ENCODE measurements around the gene LGALS3BP.

Gene LGALS3BP

GRCh38 chr17:79012563-79013134 lies 32.9 kb upstream of the LGALS3BP start:
- no peak for DNase-seq

GRCh38 chr17:79011451-79012147 lies 31.9 kb upstream of the LGALS3BP start:
- DNase-seq: no peak

GRCh38 chr17:79010304-79010646 lies 30.6 kb upstream of the LGALS3BP start:
- no peak for DNase-seq

GRCh38 chr17:79009397-79010303 lies 29.9 kb upstream of the LGALS3BP start, which contains the start of gene CANT1:
TSS of gene CANT1 (minus strand) at chr17:79009764. CDS start at chr17:78997622, 12,142 bp downstream.
- no peak for DNase-seq

- DNase-seq: no peak
Observed at GRCh38 chr17:79008666-79009387, 29.1 kb upstream of the LGALS3BP start.

- no peak for DNase-seq
Observed at GRCh38 chr17:79007504-79008381, 28.0 kb upstream of the LGALS3BP start.

- no peak for DNase-seq
Observed at GRCh38 chr17:79006794-79007503, 27.2 kb upstream of the LGALS3BP start.

- DNase-seq: no peak
Observed at GRCh38 chr17:79006046-79006445, 26.3 kb upstream of the LGALS3BP start.

- DNase-seq: peak; percentile 77
Observed at GRCh38 chr17:79005063-79005861, 25.5 kb upstream of the LGALS3BP start.

GRCh38 chr17:79003661-79004411 lies 24.1 kb upstream of the LGALS3BP start:
- DNase-seq: no peak

GRCh38 chr17:79002796-79003593 lies 23.3 kb upstream of the LGALS3BP start:
- DNase-seq: no peak

- DNase-seq: no peak
Observed at GRCh38 chr17:79002291-79002690, 22.6 kb upstream of the LGALS3BP start.

GRCh38 chr17:79001190-79002020 lies 21.7 kb upstream of the LGALS3BP start:
- DNase-seq: no peak

- no peak for DNase-seq
Observed at GRCh38 chr17:79000396-79001189, 20.9 kb upstream of the LGALS3BP start.

GRCh38 chr17:78999947-79000395 lies 20.2 kb upstream of the LGALS3BP start:
- DNase-seq: no peak

- DNase-seq: no peak
Observed at GRCh38 chr17:78999056-78999768, 19.5 kb upstream of the LGALS3BP start.

All from NCI-H187 treated with DMSO at 0.1 percent for 48 hours (cell line).